Cardiac muscle cell (in vitro differentiated cells and primary cell): ENCODE measurements around the gene COL9A3. TPM values are rescaled to one million over a fixed set of nuclear protein-coding genes. Genes with fewer than 3 reads are reported as not detected.

Source experiments
- DNase-seq, 2 donors: peaks; one replicate each; pipeline versions ENCODE4 v3.0.0 to v3.0.0-alpha.2; 2010 to 2017; ENCODE audit warnings: low read depth in 1 of 2, low spot score in 1 of 2
- H3K27ac ChIP-seq: fragments of 200-600 bp; sonication (generic); 2 replicates; pipeline ENCODE4 v1.5.1; 2016
- H3K27me3 ChIP-seq: fragments of 200-600 bp; sonication (generic); 2 replicates; pipeline ENCODE4 v1.6.0; 2016; ENCODE audit warnings: control low read depth
- H3K36me3 ChIP-seq: fragments of 200-600 bp; sonication (generic); 2 replicates; pipeline ENCODE4 v1.5.1; 2016; ENCODE audit warnings: control low read depth
- H3K4me1 ChIP-seq: fragments of 200-600 bp; sonication (generic); 2 replicates; pipeline ENCODE4 v1.8.1; 2017; ENCODE audit warnings: low read depth, mild to moderate bottlenecking, mixed run types
- H3K4me3 ChIP-seq: fragments of 200-600 bp; sonication (generic); 2 replicates; pipeline ENCODE4 v1.5.1; 2016; ENCODE audit warnings: mild to moderate bottlenecking
- H3K9me3 ChIP-seq: fragments of 200-600 bp; sonication (generic); 2 replicates; pipeline ENCODE4 v1.5.1; 2017; ENCODE audit warnings: low read depth, mild to moderate bottlenecking, control low read depth
- CTCF ChIP-seq: IDR thresholded peaks from 2 replicates; pipeline ENCODE4 v1.5.1; 2012; ENCODE audit warnings: low read depth, mild to moderate bottlenecking, low read length
- polyA plus RNA-seq: library from polyadenylated mRNA; unstranded; fragments of >200 nt; fragmentation: Nextera tagmentation; extraction: Ambion mirVana; gene quantifications from 2 replicates; pipeline ENCODE4 v1.2.1, GENCODE V29; 2016
- total RNA-seq: library from RNA; depleted of rRNA; stranded (reverse); fragments of >200 nt; gene quantifications from 2 replicates; pipeline ENCODE4 v1.2.3, GENCODE V29; 2016

The COL9A3 gene
- total and polyA plus RNA-seq, 2 experiments from 2014 or later = 6.4 to 10.3 TPM

GRCh38 chr20:62802026-62802712 lies 14.7 kb upstream of the COL9A3 start:
- Histone ChIP-seq H3K27ac (no peak overlapping the region), H3K9me3 (no peaks in the 10 kb centered on the region), H3K36me3 (peaks cover 23% of the 10 kb centered on the region), H3K4me3 (no peak overlapping the region), H3K27me3 (no peaks in the 10 kb centered on the region), H3K4me1 (peaks cover 8% of the 10 kb centered on the region)
- DNase-seq = no peak
- TF ChIP-seq CTCF = no peak

- peaks cover 21% of the 10 kb centered on the region for H3K36me3 ChIP-seq
- DNase-seq = no peak
- H3K27ac ChIP-seq = no peak overlapping the region
- no peaks in the 10 kb centered on the region for H3K9me3 ChIP-seq
- H3K4me3 ChIP-seq = peak overlapping the region; percentile 100
- H3K27me3 ChIP-seq = no peaks in the 10 kb centered on the region
- TF ChIP-seq CTCF = no peak
- peaks cover 8% of the 10 kb centered on the region for H3K4me1 ChIP-seq
Measured at GRCh38 chr20:62804021-62804626, 12.7 kb upstream of the COL9A3 start.

- no peak within 1 kb of the TSS for H3K27ac ChIP-seq
Measured at GRCh38 chr20:62804627-62805154, 12.2 kb upstream of the COL9A3 start, which contains the start of gene OGFR. Gene OGFR (plus strand): TSS chr20:62804835. CDS start chr20:62804860, 25 bp downstream.

GRCh38 chr20:62805155-62805710 lies 11.6 kb upstream of the COL9A3 start:
- Histone ChIP-seq H3K27ac (no peak overlapping the region), H3K4me3 (peak overlapping the region; percentile 100), H3K27me3 (no peaks in the 10 kb centered on the region), H3K36me3 (peaks cover 19% of the 10 kb centered on the region), H3K4me1 (peaks cover 8% of the 10 kb centered on the region), H3K9me3 (no peaks in the 10 kb centered on the region)
- no peak for TF ChIP-seq CTCF
- peak in 1 of 2 donors; percentile 57 for DNase-seq

More at GRCh38 chr20:62804627-62805154, 12.2 kb upstream of the COL9A3 start, which contains the start of gene OGFR:
- Histone ChIP-seq H3K27me3 (no peaks in the 10 kb centered on the region), H3K36me3 (peaks cover 17% of the 10 kb centered on the region), H3K4me1 (peaks cover 8% of the 10 kb centered on the region), H3K4me3 (peak within 1 kb of the TSS; percentile 100), H3K9me3 (no peaks in the 10 kb centered on the region)
- TF ChIP-seq CTCF = no peak
- peak; percentile 58 to 62 for DNase-seq

GRCh38 chr20:62805711-62806382 lies 11.0 kb upstream of the COL9A3 start:
- Histone ChIP-seq H3K9me3 (no peaks in the 10 kb centered on the region), H3K4me1 (peaks cover 8% of the 10 kb centered on the region), H3K27ac (no peak overlapping the region), H3K4me3 (peak overlapping the region; percentile 100), H3K36me3 (peaks cover 17% of the 10 kb centered on the region), H3K27me3 (no peaks in the 10 kb centered on the region)
- no peak for TF ChIP-seq CTCF
- no peak for DNase-seq
